Astrocyte (in vitro differentiated cells and primary cell): ENCODE measurements around the gene AGPAT4.

Experiments used
- CTCF ChIP-seq: IDR thresholded peaks from 2 replicates; pipeline ENCODE4 v1.5.1; 2011; ENCODE audit warnings: low read depth, mild to moderate bottlenecking, inconsistent platforms, low read length, moderate library complexity; ENCODE audit not compliant: insufficient read depth
- EZH2 ChIP-seq: IDR thresholded peaks from 2 replicates; pipeline ENCODE4 v1.6.1; 2012; ENCODE audit warnings: mild to moderate bottlenecking, low read length, inconsistent platforms; ENCODE audit not compliant: insufficient read depth

GRCh38 chr6:161276605-161277155 lies 2.8 kb upstream of the AGPAT4 start:
- TF ChIP-seq CTCF = no peak
- no peak for TF ChIP-seq EZH2
